Measurements from ENCODE around the gene LY6G5B.

Gene LY6G5B

DNA sequence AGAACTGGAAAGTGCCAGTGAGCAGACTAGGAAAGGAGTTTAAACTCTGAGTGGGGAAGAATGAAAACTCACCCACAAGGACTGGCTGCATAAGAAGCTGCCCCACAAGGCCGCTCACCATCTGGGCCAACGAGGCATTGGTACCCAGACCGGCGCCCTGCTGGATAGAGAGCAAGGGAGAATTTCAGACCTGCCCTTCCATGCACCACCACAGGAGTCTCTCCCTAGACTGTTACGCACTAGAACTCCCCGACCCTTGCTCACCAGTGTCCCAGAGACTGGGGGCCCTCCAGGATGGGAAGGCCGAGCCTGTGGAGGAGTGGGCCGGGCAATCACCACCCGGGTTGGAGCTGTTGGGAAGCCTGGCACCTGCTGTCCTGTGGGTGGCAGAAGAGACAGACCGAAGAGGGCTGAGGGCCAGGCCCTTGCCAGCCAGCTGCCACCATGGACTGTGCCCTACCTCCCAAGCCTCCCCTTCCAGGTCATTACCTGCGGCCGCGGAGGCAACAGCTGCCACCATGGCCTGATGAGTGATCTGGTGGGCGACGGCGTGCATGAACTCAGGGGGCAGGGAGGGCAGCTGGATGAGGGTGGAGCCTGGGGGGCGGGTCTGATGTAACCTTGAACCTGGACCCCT is 25.8 kb upstream of the LY6G5B start:
- no peaks in the 10 kb centered on the region for H3K9me2 ChIP-seq (replicated peaks; ENCODE audit: insufficient read depth, low read length)
- no peak overlapping the region for H3K27ac ChIP-seq (ENCODE audit: low read length)
- no peak for DNase-seq
- no peak overlapping the region for H3K9ac ChIP-seq (ENCODE audit: low read length)
- H3K4me3 ChIP-seq (ENCODE audit: low read length): no peak overlapping the region
- H3K9me3 ChIP-seq (replicated peaks; ENCODE audit: insufficient read depth, low read length): no peaks in the 10 kb centered on the region
- TF ChIP-seq, protein P1, sequence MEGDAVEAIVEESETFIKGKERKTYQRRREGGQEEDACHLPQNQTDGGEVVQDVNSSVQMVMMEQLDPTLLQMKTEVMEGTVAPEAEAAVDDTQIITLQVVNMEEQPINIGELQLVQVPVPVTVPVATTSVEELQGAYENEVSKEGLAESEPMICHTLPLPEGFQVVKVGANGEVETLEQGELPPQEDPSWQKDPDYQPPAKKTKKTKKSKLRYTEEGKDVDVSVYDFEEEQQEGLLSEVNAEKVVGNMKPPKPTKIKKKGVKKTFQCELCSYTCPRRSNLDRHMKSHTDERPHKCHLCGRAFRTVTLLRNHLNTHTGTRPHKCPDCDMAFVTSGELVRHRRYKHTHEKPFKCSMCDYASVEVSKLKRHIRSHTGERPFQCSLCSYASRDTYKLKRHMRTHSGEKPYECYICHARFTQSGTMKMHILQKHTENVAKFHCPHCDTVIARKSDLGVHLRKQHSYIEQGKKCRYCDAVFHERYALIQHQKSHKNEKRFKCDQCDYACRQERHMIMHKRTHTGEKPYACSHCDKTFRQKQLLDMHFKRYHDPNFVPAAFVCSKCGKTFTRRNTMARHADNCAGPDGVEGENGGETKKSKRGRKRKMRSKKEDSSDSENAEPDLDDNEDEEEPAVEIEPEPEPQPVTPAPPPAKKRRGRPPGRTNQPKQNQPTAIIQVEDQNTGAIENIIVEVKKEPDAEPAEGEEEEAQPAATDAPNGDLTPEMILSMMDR (IDR thresholded peaks at IDR 0.05; ENCODE audit: low read length): no peak
- TF ChIP-seq EZH2 (optimal IDR thresholded peaks at IDR 0.05; ENCODE audit: low read depth, low read length) (no peak), EZH2phosphoT487 (IDR thresholded peaks at IDR 0.05; ENCODE audit: low read length) (no peak)
- no peaks in the 10 kb centered on the region for H4K20me1 ChIP-seq (ENCODE audit: insufficient read depth, low read length)
- no peaks in the 10 kb centered on the region for H3K36me3 ChIP-seq (replicated peaks; ENCODE audit: insufficient read depth, low read length)
- no peak overlapping the region for H2AFZ ChIP-seq (ENCODE audit: low read length)
- H3K4me2 ChIP-seq (ENCODE audit: low read depth, low read length): no peak overlapping the region
- H3F3A ChIP-seq (ENCODE audit: insufficient read depth, low read length): peaks cover 13% of the 10 kb centered on the region; the same call in 1 of the 2 replicates
- no peaks in the 10 kb centered on the region for H3K27me3 ChIP-seq (replicated peaks; ENCODE audit: insufficient read depth, low read length)
- peaks cover 14% of the 10 kb centered on the region for H3K79me2 ChIP-seq (ENCODE audit: low read length)
- H3K4me1 ChIP-seq (ENCODE audit: low read length): no peaks in the 10 kb centered on the region

DNA sequence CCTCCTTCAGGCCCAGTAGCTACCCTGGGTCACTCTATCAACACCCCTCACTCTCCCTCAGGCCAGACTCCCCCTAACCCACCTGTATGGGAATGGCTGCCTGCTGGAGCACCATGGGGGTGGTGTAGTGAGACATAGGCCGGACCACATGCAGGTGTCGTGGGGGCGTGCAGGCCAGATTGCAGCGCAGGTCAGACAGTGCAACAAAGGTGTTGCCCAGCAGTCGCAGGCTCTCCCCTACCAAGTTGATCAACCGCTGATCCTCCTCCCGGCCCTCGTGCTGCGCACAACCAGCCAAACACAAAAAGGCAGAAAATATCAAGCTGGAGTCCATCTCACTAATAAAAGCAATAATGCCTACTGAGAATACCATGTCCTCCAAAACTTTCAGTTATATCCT is 24.5 kb upstream of the LY6G5B start:
- no peak for DNase-seq
- 0 out of 2 replicates have a peak, but pooled peaks cover 6% of the 10 kb centered on the region for H3F3A ChIP-seq (ENCODE audit: insufficient read depth, low read length)
- H3K9me3 ChIP-seq (replicated peaks; ENCODE audit: insufficient read depth, low read length): no peaks in the 10 kb centered on the region
- no peak overlapping the region for H3K4me3 ChIP-seq (ENCODE audit: low read length)
- H4K20me1 ChIP-seq (ENCODE audit: insufficient read depth, low read length): no peaks in the 10 kb centered on the region
- TF ChIP-seq EZH2 (optimal IDR thresholded peaks at IDR 0.05; ENCODE audit: low read depth, low read length): no peak
- TF ChIP-seq EZH2phosphoT487 (IDR thresholded peaks at IDR 0.05; ENCODE audit: low read length): no peak
- TF ChIP-seq, protein P1 (IDR thresholded peaks at IDR 0.05; ENCODE audit: low read length): no peak
- H3K9ac ChIP-seq (ENCODE audit: low read length): no peak overlapping the region
- peaks cover 28% of the 10 kb centered on the region for H3K79me2 ChIP-seq (ENCODE audit: low read length)
- 0 out of 2 replicates have a peak, but pooled peaks cover 2% of the 10 kb centered on the region for H3K36me3 ChIP-seq (replicated peaks; ENCODE audit: insufficient read depth, low read length)
- H3K4me2 ChIP-seq (ENCODE audit: low read depth, low read length): no peak overlapping the region
- H2AFZ ChIP-seq (ENCODE audit: low read length): no peak overlapping the region
- no peak overlapping the region for H3K27ac ChIP-seq (ENCODE audit: low read length)
- no peaks in the 10 kb centered on the region for H3K4me1 ChIP-seq (ENCODE audit: low read length)
- H3K27me3 ChIP-seq (replicated peaks; ENCODE audit: insufficient read depth, low read length): no peaks in the 10 kb centered on the region
- H3K9me2 ChIP-seq (replicated peaks; ENCODE audit: insufficient read depth, low read length): no peaks in the 10 kb centered on the region

DNA sequence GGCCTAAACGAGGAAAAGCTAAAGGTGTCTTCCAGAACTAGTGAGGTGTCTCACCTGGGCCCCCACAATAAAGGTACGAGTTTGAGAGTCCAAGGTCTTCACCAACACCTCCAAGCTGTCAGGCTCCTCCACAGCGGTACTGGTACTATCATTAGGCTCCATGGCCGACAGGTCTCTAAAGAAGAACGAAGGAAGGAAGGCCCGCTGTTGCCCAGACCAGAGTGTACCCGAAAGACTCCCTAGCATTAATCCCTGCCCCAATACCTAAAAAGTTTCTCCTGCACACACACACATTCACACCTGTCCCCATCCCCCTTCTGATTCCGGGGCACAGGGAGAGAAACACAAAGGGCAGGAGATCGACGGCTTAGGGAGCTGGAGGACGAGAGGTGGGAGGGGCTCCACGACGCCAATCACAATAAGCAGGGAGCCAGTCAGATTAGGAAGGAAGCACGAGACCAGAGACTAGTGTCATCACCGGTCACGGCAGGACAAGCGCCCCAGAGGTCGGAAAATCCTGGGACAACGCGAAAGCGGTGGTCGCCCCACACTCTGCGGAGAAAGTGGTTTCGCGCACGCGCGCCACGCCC is 18.1 kb upstream of the LY6G5B start:
- Histone ChIP-seq H3K36me3 (replicated peaks; ENCODE audit: insufficient read depth, low read length) (0 out of 2 replicates have a peak, but pooled peaks cover 2% of the 10 kb centered on the region), H3K4me3 (ENCODE audit: low read length) (peak overlapping the region; percentile 64), H3F3A (ENCODE audit: insufficient read depth, low read length) (peaks cover 11% of the 10 kb centered on the region), H3K27me3 (replicated peaks; ENCODE audit: insufficient read depth, low read length) (no peaks in the 10 kb centered on the region), H3K9me2 (replicated peaks; ENCODE audit: insufficient read depth, low read length) (no peaks in the 10 kb centered on the region), H3K27ac (ENCODE audit: low read length) (peak overlapping the region; percentile 87), H3K9ac (ENCODE audit: low read length) (peak overlapping the region; percentile 91), H2AFZ (ENCODE audit: low read length) (peak overlapping the region; percentile 24), H4K20me1 (ENCODE audit: insufficient read depth, low read length) (no peaks in the 10 kb centered on the region), H3K9me3 (replicated peaks; ENCODE audit: insufficient read depth, low read length) (no peaks in the 10 kb centered on the region), H3K79me2 (ENCODE audit: low read length) (peaks cover 50% of the 10 kb centered on the region), H3K4me1 (ENCODE audit: low read length) (peaks cover 4% of the 10 kb centered on the region; the same call in 1 of the 2 replicates), H3K4me2 (ENCODE audit: low read depth, low read length) (peak overlapping the region; percentile 76)
- TF ChIP-seq EZH2 (optimal IDR thresholded peaks at IDR 0.05; ENCODE audit: low read depth, low read length) (no peak), EZH2phosphoT487 (IDR thresholded peaks at IDR 0.05; ENCODE audit: low read length) (no peak)
- TF ChIP-seq, protein P1 (IDR thresholded peaks at IDR 0.05; ENCODE audit: low read length): no peak
- peak; percentile 51 for DNase-seq
